Stomach (tissue), 9 donors: ENCODE results near the gene RPTOR. TPM values are rescaled to one million over a fixed set of nuclear protein-coding genes. Genes with fewer than 3 reads are reported as not detected.

Experiments
- DNase-seq, 2 donors: peaks; one replicate each; pipeline versions ENCODE4 v3.0.0 to v3.0.0-alpha.2; 2013 to 2019
- H3K27ac ChIP-seq, 5 donors: fragments of 200-600 bp in 4 of 5; sonication (generic) in 4 of 5; one replicate each; pipeline ENCODE4 v1.5.1; 2013 to 2019; ENCODE audit warnings: mild to moderate bottlenecking in 1 of 5, moderate library complexity in 1 of 5
- H3K27me3 ChIP-seq, 3 donors: fragments of 200-600 bp; sonication (generic); one replicate each; pipeline ENCODE4 v1.5.1; 2017 to 2019; ENCODE audit warnings: mixed run types in 1 of 3
- H3K36me3 ChIP-seq, 4 donors: fragments of 200-600 bp; sonication (generic); 1 replicate in 3 of 4; 2 replicates in 1 of 4; pipeline ENCODE4 v1.5.1; 2016 to 2019
- H3K4me1 ChIP-seq, 4 donors: fragments of 200-600 bp; sonication (generic); one replicate each; pipeline ENCODE4 v1.5.1; 2016 to 2019
- H3K4me3 ChIP-seq, 4 donors: fragments of 200-600 bp; sonication (generic) in 3 of 4; one replicate each; pipeline ENCODE4 v1.5.1; 2016 to 2019; ENCODE audit warnings: mild to moderate bottlenecking in 1 of 4
- H3K9me3 ChIP-seq, 4 donors: fragments of 200-600 bp; sonication (generic); one replicate each; pipeline ENCODE4 v1.5.1; 2016 to 2019
- EP300 ChIP-seq: sonication (generic); formaldehyde crosslinking; IDR thresholded peaks from one replicate; pipeline ENCODE4 v1.6.1; 2017; ENCODE audit warnings: antibody characterized with exemption
- POLR2A ChIP-seq, 4 donors: fragments of 450-650 bp; IDR thresholded peaks; one replicate each; pipeline ENCODE4 v1.6.1; 2016; ENCODE audit warnings: antibody characterized with exemption in 4 of 4, control low read depth in 2 of 4, mild to moderate bottlenecking in 1 of 4, moderate library complexity in 1 of 4
- POLR2AphosphoS5 ChIP-seq, 3 donors: sonication (generic); formaldehyde crosslinking; IDR thresholded peaks; one replicate each; pipeline ENCODE4 v1.6.1; 2016; ENCODE audit warnings: antibody characterized with exemption in 3 of 3
- WGBS, 5 donors: extraction: QIAGEN DNeasy Blood & Tissue Kit in 3 of 5; methylation state at CpG; one replicate each; pipeline versions ENCODE4 v1.1.5 to v1.1.7; 2013 to 2018; 5-methylcytosine and 5-hydroxymethylcytosine counted together
- intact Hi-C: fragments of 100-400 bp; cut with DNase I; formaldehyde crosslinking; loops from one replicate; pipeline ENCODE4 v1.15.1; 2023; ENCODE audit warnings: low total_unique reads
- polyA plus RNA-seq, 3 donors: library from polyadenylated mRNA; stranded (reverse); fragments of 200-250 nt; gene quantifications; one replicate each; pipeline ENCODE4 v1.2.3, GENCODE V29; 2013
- total RNA-seq, 5 donors: library from RNA; depleted of rRNA; stranded (reverse); fragments of >200 nt; gene quantifications; one replicate each; pipeline versions ENCODE4 v1.1.0 to v1.2.3, GENCODE V29; 2014 to 2016
- TF ChIP-seq, protein P1 (sequence below), 7 experiments: fragments of 450-650 bp in 4 of 7; fragments of 200-600 bp in 3 of 7; sonication (generic) in 3 of 7; IDR thresholded peaks; one replicate each; pipeline ENCODE4 v1.5.1; 2016 to 2019; ENCODE audit warnings: antibody characterized with exemption in 7 of 7, control low read depth in 2 of 7, mild to moderate bottlenecking in 1 of 7
- donor health status: healthy with polysubstance abuse.
- donor health status: Bipolar disorder and iron deficiency.
- donor health status: healthy.

Gene RPTOR
- total and polyA plus RNA-seq, 8 donors, result 3.8 to 103 (median 19.3) TPM

DNA sequence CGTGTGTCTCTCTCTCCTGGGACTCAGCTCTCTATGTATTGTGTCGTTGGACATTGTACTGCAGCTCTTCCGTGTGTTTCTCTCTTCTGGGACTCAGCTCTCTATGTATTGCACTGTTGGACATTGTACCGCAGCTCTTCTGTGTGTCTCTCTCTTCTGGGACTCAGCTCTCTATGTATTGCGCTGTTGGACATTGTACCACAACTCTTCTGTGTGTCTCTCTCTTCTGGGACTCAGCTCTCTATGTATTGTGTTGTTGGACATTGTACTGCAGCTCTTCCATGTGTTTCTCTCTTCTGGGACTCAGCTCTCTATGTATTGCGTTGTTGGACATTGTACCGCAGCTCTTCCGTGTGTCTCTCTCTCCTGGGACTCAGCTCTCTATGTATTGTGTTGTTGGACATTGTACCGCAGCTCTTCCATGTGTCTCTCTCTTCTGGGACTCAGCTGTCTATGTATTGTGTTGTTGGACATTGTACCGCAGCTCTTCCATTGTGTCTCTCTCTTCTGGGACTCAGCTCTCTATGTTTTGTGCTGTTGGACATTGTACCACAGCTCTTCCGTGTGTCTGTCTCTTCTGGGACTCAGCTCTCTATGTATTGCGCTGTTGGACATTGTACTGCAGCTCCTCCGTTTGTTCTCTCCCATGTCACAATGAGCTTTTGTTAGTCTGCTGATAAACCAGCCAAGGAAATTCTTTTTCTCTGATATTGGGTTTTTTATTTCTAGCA is 84.8 kb downstream of the RPTOR start:
- WGBS, 5 donors, result 78 to 88% (median 87%) methylated on average over 13 of the region's 13 CpGs
- H3K36me3 ChIP-seq, result peaks cover 0 to 21% (median 19%) of the 10 kb centered on the region in 4 donors

DNA sequence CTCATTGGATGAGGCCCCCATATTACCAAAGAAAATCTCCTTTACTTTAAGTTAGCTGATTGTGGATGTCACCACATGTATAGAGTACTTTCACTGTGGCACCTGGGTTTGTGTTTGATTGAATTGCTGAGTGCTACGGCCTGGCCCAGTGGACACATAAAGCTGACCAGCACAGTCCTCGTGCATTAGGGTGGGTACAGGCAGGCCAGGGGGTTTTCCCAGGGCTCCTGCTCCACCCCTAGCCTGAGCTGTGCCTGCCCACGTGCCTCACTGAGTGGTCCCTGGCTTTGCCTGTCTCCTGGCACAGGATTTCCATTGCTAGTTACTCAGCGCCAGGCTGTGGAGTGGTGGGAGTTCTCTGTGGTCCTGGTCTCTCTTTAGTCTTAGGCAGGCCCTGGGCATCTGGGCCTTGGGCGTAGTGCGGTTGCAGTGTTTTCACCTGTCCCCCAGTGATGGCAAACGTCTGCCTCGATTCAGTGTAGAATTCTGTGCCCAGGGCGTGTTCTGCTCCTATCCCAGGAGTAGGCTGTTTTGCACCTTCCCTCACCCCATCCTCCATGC is 86.0 kb downstream of the RPTOR start:
- 88 to 93% (median 89%) methylated on average over 9 of the region's 9 CpGs for WGBS, 5 donors
- Histone ChIP-seq H3K4me1 (peaks cover 0 to 8% (median 3%) of the 10 kb centered on the region in 4 donors), H3K4me3 (no peak overlapping the region), H3K27ac (no peak overlapping the region), H3K27me3 (no peaks in the 10 kb centered on the region), H3K9me3 (no peaks in the 10 kb centered on the region), H3K36me3 (peaks cover 0 to 20% (median 17%) of the 10 kb centered on the region in 4 donors)
- no peak for TF ChIP-seq EP300
- TF ChIP-seq, protein P1, sequence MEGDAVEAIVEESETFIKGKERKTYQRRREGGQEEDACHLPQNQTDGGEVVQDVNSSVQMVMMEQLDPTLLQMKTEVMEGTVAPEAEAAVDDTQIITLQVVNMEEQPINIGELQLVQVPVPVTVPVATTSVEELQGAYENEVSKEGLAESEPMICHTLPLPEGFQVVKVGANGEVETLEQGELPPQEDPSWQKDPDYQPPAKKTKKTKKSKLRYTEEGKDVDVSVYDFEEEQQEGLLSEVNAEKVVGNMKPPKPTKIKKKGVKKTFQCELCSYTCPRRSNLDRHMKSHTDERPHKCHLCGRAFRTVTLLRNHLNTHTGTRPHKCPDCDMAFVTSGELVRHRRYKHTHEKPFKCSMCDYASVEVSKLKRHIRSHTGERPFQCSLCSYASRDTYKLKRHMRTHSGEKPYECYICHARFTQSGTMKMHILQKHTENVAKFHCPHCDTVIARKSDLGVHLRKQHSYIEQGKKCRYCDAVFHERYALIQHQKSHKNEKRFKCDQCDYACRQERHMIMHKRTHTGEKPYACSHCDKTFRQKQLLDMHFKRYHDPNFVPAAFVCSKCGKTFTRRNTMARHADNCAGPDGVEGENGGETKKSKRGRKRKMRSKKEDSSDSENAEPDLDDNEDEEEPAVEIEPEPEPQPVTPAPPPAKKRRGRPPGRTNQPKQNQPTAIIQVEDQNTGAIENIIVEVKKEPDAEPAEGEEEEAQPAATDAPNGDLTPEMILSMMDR (IDR thresholded peaks at IDR 0.05), result no peak
- TF ChIP-seq POLR2AphosphoS5 (IDR thresholded peaks at IDR 0.05), result no peak
- no peak for TF ChIP-seq POLR2A (IDR thresholded peaks at IDR 0.05)
- DNase-seq, result no peak
- intact Hi-C loops, result no loop called here

More for the DNA sequence above, 84.8 kb downstream of the RPTOR start:
- no peak overlapping the region for H3K4me3 ChIP-seq
- peaks cover 0 to 8% (median 3%) of the 10 kb centered on the region in 4 donors for H3K4me1 ChIP-seq
- intact Hi-C loops, result no loop called here
- no peaks in the 10 kb centered on the region for H3K27me3 ChIP-seq
- no peak for TF ChIP-seq EP300
- TF ChIP-seq POLR2AphosphoS5 (IDR thresholded peaks at IDR 0.05), result no peak
- TF ChIP-seq, protein P1 (IDR thresholded peaks at IDR 0.05), result no peak
- no peak for TF ChIP-seq POLR2A (IDR thresholded peaks at IDR 0.05)
- H3K27ac ChIP-seq, result no peak overlapping the region
- no peaks in the 10 kb centered on the region for H3K9me3 ChIP-seq
- no peak for DNase-seq

DNA sequence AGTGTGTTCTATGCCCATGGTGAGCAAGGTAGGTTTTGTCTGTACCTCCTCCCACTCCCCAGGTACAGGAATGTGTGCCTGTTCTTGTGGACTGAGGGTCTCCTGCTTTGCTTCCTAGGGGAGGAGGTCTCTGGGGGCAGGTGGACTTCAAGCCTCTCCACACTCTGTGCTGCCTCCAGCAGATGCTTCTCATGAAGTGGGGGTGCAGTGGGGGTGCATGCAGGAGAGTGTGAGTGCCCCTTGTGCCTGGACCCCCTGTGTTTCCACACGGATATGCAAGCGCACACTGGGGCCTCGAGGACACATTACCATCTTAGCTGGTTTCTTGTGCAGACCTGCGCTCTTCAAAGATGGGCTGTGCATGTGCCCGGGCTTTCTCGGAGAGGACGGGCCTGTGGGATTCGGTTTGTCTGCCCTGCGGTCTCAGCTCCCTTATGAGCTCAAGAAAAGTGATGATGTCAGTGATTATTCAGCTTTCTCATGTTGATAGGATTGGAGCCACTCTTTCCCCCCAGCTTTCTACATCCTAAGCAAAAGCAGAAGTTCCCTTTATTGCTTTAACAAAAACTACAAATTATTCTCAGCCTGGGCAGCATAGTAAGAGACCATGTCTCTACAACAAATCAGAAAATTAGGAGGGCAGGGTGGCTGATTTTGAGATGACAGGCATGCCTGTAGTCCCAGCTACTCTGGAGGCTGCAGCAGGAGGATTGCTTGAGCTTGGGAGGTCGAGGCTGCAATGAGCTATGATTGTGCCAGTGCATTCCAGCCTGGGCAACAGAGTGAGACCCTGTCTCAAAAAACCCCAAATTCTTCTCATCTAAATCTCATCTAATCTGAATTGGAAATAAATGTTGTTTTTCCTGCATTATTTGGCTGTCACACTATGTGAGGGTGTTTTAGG is 86.8 kb downstream of the RPTOR start:
- no peaks in the 10 kb centered on the region for H3K27me3 ChIP-seq
- DNase-seq, result no peak
- H3K27ac ChIP-seq, result no peak overlapping the region
- 89 to 93% (median 90%) methylated on average over 9 to 10 of the region's 10 CpGs for WGBS, 5 donors
- no peak for TF ChIP-seq POLR2AphosphoS5 (IDR thresholded peaks at IDR 0.05)
- TF ChIP-seq, protein P1 (IDR thresholded peaks at IDR 0.05), result no peak
- H3K4me3 ChIP-seq, result no peak overlapping the region
- intact Hi-C loops, result no loop called here
- no peaks in the 10 kb centered on the region for H3K9me3 ChIP-seq
- H3K36me3 ChIP-seq, result peaks cover 0 to 14% (median 10%) of the 10 kb centered on the region in 4 donors
- H3K4me1 ChIP-seq, result peaks cover 0 to 8% (median 3%) of the 10 kb centered on the region in 4 donors

DNA sequence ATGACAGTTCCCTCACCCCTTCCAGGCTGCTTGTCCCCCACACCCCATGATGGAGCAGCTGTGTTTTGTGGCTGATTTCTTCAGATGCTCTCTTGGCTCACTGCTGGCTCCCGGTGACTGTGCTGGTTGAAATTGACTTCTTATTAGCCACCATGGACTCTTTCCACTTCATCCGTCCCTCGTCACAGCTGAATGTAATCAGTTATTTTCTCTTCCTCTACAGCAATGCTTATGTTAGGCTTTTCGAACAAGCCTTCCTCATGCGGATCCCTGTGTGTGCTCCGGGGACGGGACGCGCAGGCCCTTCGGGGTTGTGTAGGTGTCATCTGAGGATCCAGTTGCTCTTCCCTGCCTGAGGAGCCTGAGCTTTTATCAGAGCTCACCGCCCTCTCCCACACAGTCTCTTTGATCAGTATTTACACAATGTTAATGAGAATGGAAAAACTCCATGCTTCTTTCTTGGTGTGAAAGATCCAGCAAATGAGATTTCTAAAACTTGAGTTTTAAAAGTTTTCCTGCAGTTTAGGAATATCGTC is 87.5 kb downstream of the RPTOR start:
- TF ChIP-seq, protein P1 (IDR thresholded peaks at IDR 0.05), result no peak
- no peak for TF ChIP-seq POLR2A (IDR thresholded peaks at IDR 0.05)
- no peak for TF ChIP-seq EP300
- Histone ChIP-seq H3K4me1 (peaks cover 0 to 8% (median 3%) of the 10 kb centered on the region in 4 donors), H3K4me3 (no peak overlapping the region), H3K36me3 (peaks cover 0 to 6% (median 4%) of the 10 kb centered on the region in 4 donors), H3K9me3 (no peaks in the 10 kb centered on the region), H3K27ac (no peak overlapping the region), H3K27me3 (no peaks in the 10 kb centered on the region)
- intact Hi-C loops, result no loop called here
- WGBS, 5 donors, result 50 to 64% (median 53%) methylated on average over 12 of the region's 12 CpGs
- no peak for DNase-seq
